Neural cell (in vitro differentiated cells): ENCODE data around the gene BLVRA. TPM values are rescaled to one million over a fixed set of nuclear protein-coding genes. Genes with fewer than 3 reads are reported as not detected.

Source experiments
- H2AFZ ChIP-seq: fragments of 200-600, 300-800 bp; sonication (generic), shearing (Covaris generic); 2 replicates; pipeline ENCODE4 v1.6.0; 2014; ENCODE audit warnings: low read depth, mild to moderate bottlenecking, antibody characterized with exemption, low read length, moderate library complexity
- H3F3A ChIP-seq: fragments of 200-600 bp; shearing (Covaris generic); 2 replicates; pipeline ENCODE4 v1.6.1; 2016; ENCODE audit warnings: mild to moderate bottlenecking, moderate library complexity, mixed read lengths, antibody characterized with exemption, low read length; ENCODE audit not compliant: insufficient read depth, poor library complexity, severe bottlenecking
- H3K27ac ChIP-seq: fragments of 200-600, 300-800 bp; sonication (generic), shearing (Covaris generic); 2 replicates; pipeline ENCODE4 v1.5.1; 2014; ENCODE audit warnings: mild to moderate bottlenecking, low read length, moderate library complexity
- H3K27me3 ChIP-seq: fragments of 300-800, 200-600 bp; sonication (generic), shearing (Covaris generic); 2 replicates; pipeline ENCODE4 v1.6.0; 2014; ENCODE audit warnings: mild to moderate bottlenecking, low read depth, low read length, moderate library complexity; ENCODE audit not compliant: insufficient read depth
- H3K36me3 ChIP-seq: fragments of 300-800, 200-600 bp; sonication (generic), shearing (Covaris generic); 2 replicates; pipeline ENCODE4 v1.5.1; 2014; ENCODE audit warnings: mild to moderate bottlenecking, antibody characterized with exemption, low read length, moderate library complexity; ENCODE audit not compliant: insufficient read depth
- H3K4me2 ChIP-seq: fragments of 300-800, 200-600 bp; sonication (generic), shearing (Covaris generic); 2 replicates; pipeline ENCODE4 v1.6.0; 2014; ENCODE audit warnings: mild to moderate bottlenecking, low read length
- H3K4me3 ChIP-seq: fragments of 300-800, 200-600 bp; sonication (generic), shearing (Covaris generic); 2 replicates; pipeline ENCODE4 v1.5.1; 2014; ENCODE audit warnings: mild to moderate bottlenecking, low read length, moderate library complexity
- H3K79me2 ChIP-seq: fragments of 200-600 bp; shearing (Covaris generic); replicated peaks from 2 replicates; pipeline ENCODE4 v1.6.0; 2014; ENCODE audit warnings: mild to moderate bottlenecking, low read length, moderate library complexity; ENCODE audit not compliant: insufficient read depth
- H3K9ac ChIP-seq: fragments of 300-800, 200-600 bp; sonication (generic), shearing (Covaris generic); 2 replicates; pipeline ENCODE4 v1.6.1; 2016; ENCODE audit warnings: mild to moderate bottlenecking, low read length, mixed read lengths
- H3K9me2 ChIP-seq: fragments of 200-600 bp; shearing (Covaris generic); 2 replicates; pipeline ENCODE4 v1.6.1; 2016; ENCODE audit warnings: mild to moderate bottlenecking, low read length, mixed read lengths; ENCODE audit not compliant: insufficient read depth
- H3K9me3 ChIP-seq: fragments of 200-600, 300-800 bp; sonication (generic), shearing (Covaris generic); 2 replicates; pipeline ENCODE4 v1.6.1; 2016; ENCODE audit warnings: mild to moderate bottlenecking, mixed run types, low read length, moderate library complexity, mixed read lengths
- H4K20me1 ChIP-seq: fragments of 200-600 bp; shearing (Covaris generic); 2 replicates; pipeline ENCODE4 v1.6.1; 2016; ENCODE audit warnings: mild to moderate bottlenecking, mixed run types; ENCODE audit not compliant: insufficient read depth
- CTCF ChIP-seq: fragments of 450-650 bp; IDR thresholded peaks from 2 replicates; pipeline ENCODE4 v1.5.1; 2014; ENCODE audit warnings: antibody characterized with exemption, mild to moderate bottlenecking, moderate library complexity; ENCODE audit not compliant: poor library complexity, severe bottlenecking
- EP300 ChIP-seq: fragments of 450-650 bp; conservative IDR thresholded peaks from 2 replicates; pipeline ENCODE4 v1.6.1; 2014; ENCODE audit warnings: antibody characterized with exemption, mild to moderate bottlenecking, moderate library complexity; ENCODE audit not compliant: poor library complexity, severe bottlenecking
- EZH2 ChIP-seq: fragments of 200-600, 300-800 bp; shearing (Covaris generic), sonication (generic); IDR thresholded peaks from 2 replicates; pipeline ENCODE4 v1.6.1; 2014; ENCODE audit warnings: antibody characterized with exemption, low read length, borderline replicate concordance, mild to moderate bottlenecking; ENCODE audit not compliant: insufficient read depth, poor library complexity, severe bottlenecking
- MXI1 ChIP-seq: fragments of 450-650 bp; conservative IDR thresholded peaks from 2 replicates; pipeline ENCODE4 v1.6.1; 2014; ENCODE audit warnings: antibody characterized with exemption, mild to moderate bottlenecking; ENCODE audit not compliant: poor library complexity, severe bottlenecking
- POLR2AphosphoS5 ChIP-seq: IDR thresholded peaks from 2 replicates; pipeline ENCODE4 v1.6.1; 2012
- RAD21 ChIP-seq: fragments of 450-650 bp; conservative IDR thresholded peaks from 2 replicates; pipeline ENCODE4 v1.6.1; 2014; ENCODE audit warnings: antibody characterized with exemption, mild to moderate bottlenecking, moderate library complexity
- REST ChIP-seq: IDR thresholded peaks from 2 replicates; pipeline ENCODE4 v1.6.1; 2012; ENCODE audit warnings: borderline replicate concordance
- SMC3 ChIP-seq: fragments of 450-650 bp; conservative IDR thresholded peaks from 2 replicates; pipeline ENCODE4 v1.6.1; 2014; ENCODE audit warnings: antibody characterized with exemption, mild to moderate bottlenecking, moderate library complexity; ENCODE audit not compliant: poor library complexity
- TAF1 ChIP-seq: IDR thresholded peaks from 2 replicates; pipeline ENCODE4 v1.6.1; 2012; ENCODE audit warnings: low read depth
- polyA plus RNA-seq: library from polyadenylated mRNA; depleted of rRNA; stranded (reverse); fragments of >200 nt; gene quantifications from 2 replicates; pipeline ENCODE4 v1.2.3, GENCODE V29; 2014

Gene BLVRA
- polyA plus RNA-seq, 1 donor from 2014 or later: 12.4 TPM

- no peak overlapping the region for H3K4me3 ChIP-seq
- no peak overlapping the region for H3K27ac ChIP-seq
- no peaks in the 10 kb centered on the region for H3F3A ChIP-seq
- no peaks in the 10 kb centered on the region for H3K79me2 ChIP-seq
- no peak overlapping the region for H3K4me2 ChIP-seq
- no peaks in the 10 kb centered on the region for H3K27me3 ChIP-seq
- no peaks in the 10 kb centered on the region for H3K9me2 ChIP-seq
- H3K9ac ChIP-seq: no peak overlapping the region
- H3K9me3 ChIP-seq: no peaks in the 10 kb centered on the region
- no peaks in the 10 kb centered on the region for H3K36me3 ChIP-seq
- no peaks in the 10 kb centered on the region for H4K20me1 ChIP-seq
- TF ChIP-seq SMC3 (no peak), POLR2AphosphoS5 (no peak), EP300 (no peak), EZH2 (no peak), CTCF (no peak), REST (no peak), TAF1 (no peak), RAD21 (no peak), MXI1 (no peak)
- H2AFZ ChIP-seq: no peak overlapping the region
Measured at GRCh38 chr7:43851805-43852204, 93.3 kb downstream of the BLVRA start.

GRCh38 chr7:43855176-43855575 lies 96.7 kb downstream of the BLVRA start:
- no peak overlapping the region for H3K9ac ChIP-seq
- no peak overlapping the region for H3K4me2 ChIP-seq
- H3K9me2 ChIP-seq: no peaks in the 10 kb centered on the region
- H3F3A ChIP-seq: no peaks in the 10 kb centered on the region
- H2AFZ ChIP-seq: no peak overlapping the region
- TF ChIP-seq MXI1 (no peak), REST (no peak), SMC3 (no peak), CTCF (no peak), EP300 (no peak), EZH2 (no peak), RAD21 (no peak), POLR2AphosphoS5 (no peak), TAF1 (no peak)
- no peaks in the 10 kb centered on the region for H3K27me3 ChIP-seq
- H3K27ac ChIP-seq: no peak overlapping the region
- H4K20me1 ChIP-seq: no peaks in the 10 kb centered on the region
- no peaks in the 10 kb centered on the region for H3K36me3 ChIP-seq
- no peaks in the 10 kb centered on the region for H3K79me2 ChIP-seq
- no peaks in the 10 kb centered on the region for H3K9me3 ChIP-seq
- H3K4me3 ChIP-seq: no peak overlapping the region
